Measurements from ENCODE around the gene CCR5.

- TF ChIP-seq CTCF (IDR thresholded peaks at IDR 0.05 in 8 of 11, conservative IDR thresholded peaks at IDR 0.05 in 3 of 11) (no peak), POLR2A (IDR thresholded peaks at IDR 0.05) (no peak), POLR2AphosphoS5 (IDR thresholded peaks at IDR 0.05) (no peak)
Measured at GRCh38 chr3:46417841-46418611, 47.3 kb downstream of the CCR5 start.
